HG02798 (cell line): ENCODE measurements around the gene SLAMF1.
A peak's percentile ranks its signal among the peaks of the same experiment; 100 is the strongest.
"Not testable (repeated sequence)": the region's sequence is repeated elsewhere in the genome, so short reads cannot be mapped to it uniquely, and the experiment has no call there.

Experiments used
- ATAC-seq: cut with Tn5 transposase; IDR thresholded peaks from one replicate; pipeline ENCODE4 v1.9.1; 2021; ENCODE audit warnings: mild to moderate bottlenecking; ENCODE audit not compliant: unreplicated experiment, poor library complexity

SLAMF1 gene

GRCh38 chr1:160608057-160608456, 38.8 kb downstream of the SLAMF1 start:
- ATAC-seq: no peak

GRCh38 chr1:160607672-160608032, 39.2 kb downstream of the SLAMF1 start:
- ATAC-seq: peak; percentile 11

- peak; percentile 75 for ATAC-seq
Observed at GRCh38 chr1:160607011-160607671, 39.7 kb downstream of the SLAMF1 start.

GRCh38 chr1:160606611-160607010, 40.2 kb downstream of the SLAMF1 start:
- peak; percentile 4 for ATAC-seq

GRCh38 chr1:160605792-160606479, 40.9 kb downstream of the SLAMF1 start:
- no peak for ATAC-seq

- no peak for ATAC-seq
Observed at GRCh38 chr1:160605205-160605604, 41.6 kb downstream of the SLAMF1 start.

- no peak for ATAC-seq
Observed at GRCh38 chr1:160597705-160598104, 49.1 kb downstream of the SLAMF1 start.

GRCh38 chr1:160597051-160597450, 49.8 kb downstream of the SLAMF1 start:
- no peak for ATAC-seq

- no peak for ATAC-seq
Observed at GRCh38 chr1:160590488-160590887, 56.4 kb downstream of the SLAMF1 start.

GRCh38 chr1:160588468-160588867, 58.4 kb downstream of the SLAMF1 start:
- no peak for ATAC-seq

- no peak for ATAC-seq
Observed at GRCh38 chr1:160584784-160585183, 62.1 kb downstream of the SLAMF1 start.

- ATAC-seq: not testable (repeated sequence)
Observed at GRCh38 chr1:160582976-160583375, 63.9 kb downstream of the SLAMF1 start.

GRCh38 chr1:160581961-160582360, 64.9 kb downstream of the SLAMF1 start:
- ATAC-seq: no peak

GRCh38 chr1:160580221-160580812, 66.5 kb downstream of the SLAMF1 start:
- no peak for ATAC-seq

- peak; percentile 26 for ATAC-seq
Observed at GRCh38 chr1:160579216-160579701, 67.6 kb downstream of the SLAMF1 start, which contains the start of gene CD84. CD84 (minus strand) TSS chr1:160579496; CDS start chr1:160579437, 59 bp downstream.

- ATAC-seq: peak; percentile 5
Observed at GRCh38 chr1:160578525-160579191, 68.2 kb downstream of the SLAMF1 start.

- ATAC-seq: no peak
Observed at GRCh38 chr1:160578175-160578524, 68.7 kb downstream of the SLAMF1 start.

- no peak for ATAC-seq
Observed at GRCh38 chr1:160577671-160578070, 69.2 kb downstream of the SLAMF1 start.

GRCh38 chr1:160576884-160577283, 70.0 kb downstream of the SLAMF1 start:
- no peak for ATAC-seq

- ATAC-seq: peak; percentile 40
Observed at GRCh38 chr1:160576390-160576789, 70.5 kb downstream of the SLAMF1 start.

- ATAC-seq: no peak
Observed at GRCh38 chr1:160575112-160575664, 71.7 kb downstream of the SLAMF1 start.
